Measurements from ENCODE around the gene ASNSD1.
A peak's percentile ranks its signal among the peaks of the same experiment; 100 is the strongest.
"Not testable (repeated sequence)": the region's sequence is repeated elsewhere in the genome, so short reads cannot be mapped to it uniquely, and the experiment has no call there.

The ASNSD1 gene

GRCh38 chr2:189648846-189649509 is 12.3 kb upstream of the ASNSD1 start:
- no peak for FAIRE-seq

- no peak for FAIRE-seq
Measured at GRCh38 chr2:189651284-189651683, 10.0 kb upstream of the ASNSD1 start.

- FAIRE-seq, result not testable (repeated sequence)
Measured at GRCh38 chr2:189653464-189653863, 7.8 kb upstream of the ASNSD1 start.

GRCh38 chr2:189654641-189655040 is 6.6 kb upstream of the ASNSD1 start:
- FAIRE-seq, result no peak

GRCh38 chr2:189657867-189658266 is 3.4 kb upstream of the ASNSD1 start:
- FAIRE-seq, result no peak

- FAIRE-seq, result no peak
Measured at GRCh38 chr2:189658306-189659212, 2.7 kb upstream of the ASNSD1 start.

GRCh38 chr2:189659734-189660133 is 1.5 kb upstream of the ASNSD1 start:
- no peak for FAIRE-seq

- FAIRE-seq, result no peak
Measured at GRCh38 chr2:189660803-189661147, 484 bp upstream of the ASNSD1 start.

GRCh38 chr2:189661957-189662321 is 680 bp downstream of the ASNSD1 start:
- FAIRE-seq, result no peak

- FAIRE-seq, result no peak
Measured at GRCh38 chr2:189662669-189663226, 1.5 kb downstream of the ASNSD1 start.

- not testable (repeated sequence) for FAIRE-seq
Measured at GRCh38 chr2:189663319-189663718, 2.1 kb downstream of the ASNSD1 start.

GRCh38 chr2:189669913-189670312 is 8.7 kb downstream of the ASNSD1 start:
- FAIRE-seq, result peak; percentile 19

GRCh38 chr2:189673661-189674373 is 12.6 kb downstream of the ASNSD1 start:
- no peak for FAIRE-seq

- no peak for FAIRE-seq
Measured at GRCh38 chr2:189674374-189675112, 13.3 kb downstream of the ASNSD1 start, which contains the start of gene ANKAR. Gene ANKAR, plus strand, starts transcription at chr2:189674670. Its CDS starts 1,821 bp downstream, at chr2:189676491.

GRCh38 chr2:189676471-189676870 is 15.2 kb downstream of the ASNSD1 start:
- no peak for FAIRE-seq

GRCh38 chr2:189679226-189679625 is 18.0 kb downstream of the ASNSD1 start:
- FAIRE-seq, result no peak

GRCh38 chr2:189681203-189681602 is 19.9 kb downstream of the ASNSD1 start:
- no peak for FAIRE-seq

- no peak for FAIRE-seq
Measured at GRCh38 chr2:189681903-189682302, 20.6 kb downstream of the ASNSD1 start.

GRCh38 chr2:189683348-189683747 is 22.1 kb downstream of the ASNSD1 start:
- no peak for FAIRE-seq

- FAIRE-seq, result no peak
Measured at GRCh38 chr2:189684811-189685210, 23.6 kb downstream of the ASNSD1 start.

- FAIRE-seq, result no peak
Measured at GRCh38 chr2:189685540-189686229, 24.4 kb downstream of the ASNSD1 start.

- FAIRE-seq, result not testable (repeated sequence)
Measured at GRCh38 chr2:189687796-189688195, 26.5 kb downstream of the ASNSD1 start.
